GM23338 (cell line): ENCODE results near the gene ZNF445. TPM values are rescaled to one million over a fixed set of nuclear protein-coding genes. Genes with fewer than 3 reads are reported as not detected.

ENCODE experiments used
- ATAC-seq: fragments of 200-7000 bp; cut with Tn5 transposase; 3 replicates; pipeline ENCODE4 v1.9.1; 2020
- DNase-seq: peaks from one replicate; pipeline ENCODE4 v3.0.0-alpha.2; 2015; ENCODE audit warnings: low spot score
- H2AFZ ChIP-seq: fragments of 200-600 bp; sonication (generic); 2 replicates; pipeline ENCODE4 v1.8.0; 2016; ENCODE audit warnings: antibody characterized with exemption, mild to moderate bottlenecking, moderate library complexity
- H3F3A ChIP-seq: fragments of 200-600 bp; sonication (generic); replicated peaks from 2 replicates; pipeline ENCODE4 v1.8.0; 2017; ENCODE audit warnings: antibody characterized with exemption, mixed run types, low read depth
- H3K27ac ChIP-seq: fragments of 200-600 bp; sonication (generic); 2 replicates; pipeline ENCODE4 v1.6.1; 2016; ENCODE audit warnings: low read depth
- H3K27me3 ChIP-seq: fragments of 200-600 bp; sonication (generic); 2 replicates; pipeline ENCODE4 v1.8.0; 2016; ENCODE audit warnings: mild to moderate bottlenecking, mixed run types, moderate library complexity; ENCODE audit not compliant: insufficient read depth
- H3K36me3 ChIP-seq: fragments of 200-600 bp; sonication (generic); 2 replicates; pipeline ENCODE4 v1.8.0; 2016; ENCODE audit warnings: mild to moderate bottlenecking; ENCODE audit not compliant: insufficient read depth
- H3K4me1 ChIP-seq: fragments of 200-600 bp; sonication (generic); 2 replicates; pipeline ENCODE4 v1.8.0; 2016; ENCODE audit warnings: mild to moderate bottlenecking, moderate library complexity; ENCODE audit not compliant: insufficient read depth
- H3K4me2 ChIP-seq: fragments of 200-600 bp; sonication (generic); 2 replicates; pipeline ENCODE4 v1.7.1; 2017; ENCODE audit warnings: mixed run types
- H3K4me3 ChIP-seq: fragments of 200-600 bp; sonication (generic); 2 replicates; pipeline ENCODE4 v1.6.1; 2016; ENCODE audit warnings: mixed run types
- H3K79me2 ChIP-seq: fragments of 200-600 bp; sonication (generic); replicated peaks from 2 replicates; pipeline ENCODE4 v1.8.0; 2017; ENCODE audit warnings: mild to moderate bottlenecking; ENCODE audit not compliant: insufficient read depth
- H3K9me2 ChIP-seq: fragments of 200-600 bp; sonication (generic); 2 replicates; pipeline ENCODE4 v1.8.0; 2017; ENCODE audit not compliant: insufficient read depth
- H4K20me1 ChIP-seq: fragments of 200-600 bp; sonication (generic); replicated peaks from 2 replicates; pipeline ENCODE4 v1.8.0; 2017; ENCODE audit warnings: mild to moderate bottlenecking; ENCODE audit not compliant: insufficient read depth
- H3K27ac Mint-ChIP-seq: 2 replicates; pipeline ENCODE4 v1.8.0; 2020; ENCODE audit warnings: inconsistent platforms, mild to moderate bottlenecking, moderate library complexity, mixed read lengths
- H3K27me3 Mint-ChIP-seq: 3 replicates; pipeline ENCODE4 v1.8.0; 2022; ENCODE audit warnings: low read depth, mild to moderate bottlenecking, moderate library complexity, mixed read lengths, inconsistent platforms; ENCODE audit not compliant: insufficient read depth, poor library complexity
- H3K36me3 Mint-ChIP-seq: 3 replicates; pipeline ENCODE4 v1.8.0; 2021; ENCODE audit warnings: low read depth, mild to moderate bottlenecking, inconsistent platforms, moderate library complexity, mixed read lengths
- H3K4me1 Mint-ChIP-seq: 3 replicates; pipeline ENCODE4 v1.8.0; 2020; ENCODE audit warnings: mild to moderate bottlenecking, inconsistent platforms, mixed read lengths
- H3K4me3 Mint-ChIP-seq: 3 replicates; pipeline ENCODE4 v1.8.0; 2021; ENCODE audit warnings: moderate library complexity, mild to moderate bottlenecking, inconsistent platforms, mixed read lengths
- H3K9me3 Mint-ChIP-seq: 3 replicates; pipeline ENCODE4 v1.8.0; 2020; ENCODE audit warnings: moderate library complexity, mild to moderate bottlenecking, inconsistent platforms, mixed read lengths
- CTCF ChIP-seq, 2 experiments: fragments of 200-600 bp in 1 of 2; sonication (generic) in 1 of 2; conservative IDR thresholded peaks; 2 replicates each; pipeline versions ENCODE4 v1.5.1 to v1.6.1; 2016 to 2017; ENCODE audit warnings: antibody characterized with exemption in 2 of 2, low read depth in 2 of 2, mild to moderate bottlenecking in 2 of 2, moderate library complexity in 1 of 2
- EZH2phosphoT487 ChIP-seq: fragments of 200-600 bp; sonication (generic); IDR thresholded peaks from one replicate; pipeline ENCODE4 v1.8.1; 2018; ENCODE audit warnings: antibody characterized with exemption; ENCODE audit not compliant: unreplicated experiment
- NANOG ChIP-seq: IDR thresholded peaks from 2 replicates; pipeline ENCODE4 v1.6.1; 2016; ENCODE audit warnings: antibody characterized with exemption, borderline replicate concordance
- REST ChIP-seq: IDR thresholded peaks from one replicate; pipeline ENCODE4 v1.6.1; 2018; ENCODE audit warnings: antibody characterized with exemption; ENCODE audit not compliant: unreplicated experiment
- STAT1 ChIP-seq: IDR thresholded peaks from one replicate; pipeline ENCODE4 v1.6.1; 2016; ENCODE audit warnings: antibody characterized with exemption; ENCODE audit not compliant: unreplicated experiment
- ZNF114 ChIP-seq: fragments of 250-450 bp; sonication (Bioruptor Pico); IDR thresholded peaks from 2 replicates; pipeline ENCODE4 v1.5.0; 2020; ENCODE audit warnings: mild to moderate bottlenecking, moderate library complexity
- ZNF331 ChIP-seq: fragments of 250-450 bp; sonication (Bioruptor Pico); IDR thresholded peaks from 2 replicates; pipeline ENCODE4 v1.5.0; 2020; ENCODE audit warnings: low read depth, mild to moderate bottlenecking, moderate library complexity
- ZNF462 ChIP-seq: fragments of 250-450 bp; sonication (Bioruptor Pico); IDR thresholded peaks from 2 replicates; pipeline ENCODE4 v1.5.0; 2020; ENCODE audit warnings: mild to moderate bottlenecking, moderate library complexity
- polyA plus RNA-seq: library from polyadenylated mRNA; unstranded; fragments of >200 nt; fragmentation: Nextera tagmentation; extraction: Ambion mirVana; gene quantifications from 2 replicates; pipeline ENCODE4 v1.2.1, GENCODE V29; 2016
- total RNA-seq: library from RNA; depleted of rRNA; stranded (reverse); fragments of >200 nt; shearing (Covaris generic); gene quantifications from 2 replicates; pipeline ENCODE4 v1.2.3, GENCODE V29; 2014

Gene ZNF445
- total and polyA plus RNA-seq, 2 experiments from 2014 or later, result 2.7 to 16.6 TPM

- ATAC-seq (no peak), DNase-seq (no peak)
- H3K36me3 Mint-ChIP-seq, result peaks cover 7% of the 10 kb centered on the region; the same call in 2 of the 3 replicates
- H3K9me2 ChIP-seq, result no peaks in the 10 kb centered on the region
- H3K27me3 ChIP-seq, result no peaks in the 10 kb centered on the region
- H3K4me1 ChIP-seq, result no peaks in the 10 kb centered on the region
- no peaks in the 10 kb centered on the region for H3F3A ChIP-seq
- H4K20me1 ChIP-seq, result no peaks in the 10 kb centered on the region
- no peak overlapping the region for H3K27ac Mint-ChIP-seq
- H3K4me2 ChIP-seq, result no peak overlapping the region
- H3K4me3 ChIP-seq, result no peak overlapping the region
- H3K79me2 ChIP-seq, result no peaks in the 10 kb centered on the region
- TF ChIP-seq NANOG (no peak), ZNF331 (CRISPR knock-in tag) (no peak), REST (no peak), STAT1 (no peak)
- H3K36me3 ChIP-seq, result no peaks in the 10 kb centered on the region
- no peak overlapping the region for H3K27ac ChIP-seq
- H3K4me3 Mint-ChIP-seq, result no peak overlapping the region
- H3K9me3 Mint-ChIP-seq, result peaks cover 8% of the 10 kb centered on the region
- no peak overlapping the region for H2AFZ ChIP-seq
- H3K27me3 Mint-ChIP-seq, result peaks cover 6% of the 10 kb centered on the region
- no peaks in the 10 kb centered on the region for H3K4me1 Mint-ChIP-seq
Observed at GRCh38 chr3:44419923-44420650, 57.4 kb downstream of the ZNF445 start.

- Mint-ChIP-seq H3K27me3 (peaks cover 4% of the 10 kb centered on the region), H3K36me3 (peaks cover 7% of the 10 kb centered on the region; the same call in 2 of the 3 replicates), H3K9me3 (peaks cover 8% of the 10 kb centered on the region), H3K4me1 (peaks cover 4% of the 10 kb centered on the region; the same call in 1 of the 3 replicates), H3K4me3 (no peak overlapping the region), H3K27ac (no peak overlapping the region)
- no peaks in the 10 kb centered on the region for H3K36me3 ChIP-seq
- H3K79me2 ChIP-seq, result no peaks in the 10 kb centered on the region
- no peak for DNase-seq
- no peaks in the 10 kb centered on the region for H3K27me3 ChIP-seq
- no peaks in the 10 kb centered on the region for H3K4me1 ChIP-seq
- no peaks in the 10 kb centered on the region for H3K9me2 ChIP-seq
- no peak for ATAC-seq
- H3F3A ChIP-seq, result no peaks in the 10 kb centered on the region
- H2AFZ ChIP-seq, result no peak overlapping the region
- H3K4me2 ChIP-seq, result no peak overlapping the region
- H4K20me1 ChIP-seq, result no peaks in the 10 kb centered on the region
- H3K27ac ChIP-seq, result no peak overlapping the region
- H3K4me3 ChIP-seq, result no peak overlapping the region
- TF ChIP-seq STAT1, result no peak
- TF ChIP-seq ZNF462 (CRISPR knock-in tag), result no peak
- TF ChIP-seq ZNF114 (CRISPR knock-in tag), result no peak
- no peak for TF ChIP-seq CTCF (conservative IDR thresholded peaks at IDR 0.05; ENCODE audit: low read depth in 2 of 2)
- no peak for TF ChIP-seq EZH2phosphoT487
- no peak for TF ChIP-seq NANOG
Observed at GRCh38 chr3:44419116-44419922, 58.2 kb downstream of the ZNF445 start.
